VCaP (cell line): ENCODE results near the gene C1QB.

ENCODE experiments used
- H3K27ac ChIP-seq: fragments of 450-650 bp; 2 replicates; pipeline ENCODE4 v1.5.1; 2017
- TF ChIP-seq, protein P1 (sequence below): fragments of 450-650 bp; conservative IDR thresholded peaks from 2 replicates; pipeline ENCODE4 v1.5.1; 2017; ENCODE audit warnings: mild to moderate bottlenecking, moderate library complexity

Gene C1QB

DNA sequence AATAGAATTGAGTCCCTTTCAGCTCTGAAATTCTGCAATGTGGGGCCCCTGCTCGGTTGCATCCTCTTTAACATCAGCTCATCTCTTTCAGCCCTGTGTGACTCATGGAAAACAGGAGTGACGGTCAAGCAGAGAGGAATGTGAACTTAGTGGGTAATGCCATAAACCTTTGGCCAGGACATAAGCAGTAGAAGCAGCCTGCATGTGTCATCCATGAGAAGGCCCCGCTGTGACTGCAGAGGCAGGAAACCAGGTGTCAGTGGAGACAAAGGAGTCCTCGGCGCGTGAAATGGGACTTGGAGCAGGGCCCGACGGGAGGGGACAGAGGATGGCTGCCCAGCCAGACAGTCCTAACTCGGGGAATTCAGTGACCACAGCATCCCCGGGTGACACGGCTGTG lies 36.5 kb downstream of the C1QB start:
- TF ChIP-seq, protein P1, sequence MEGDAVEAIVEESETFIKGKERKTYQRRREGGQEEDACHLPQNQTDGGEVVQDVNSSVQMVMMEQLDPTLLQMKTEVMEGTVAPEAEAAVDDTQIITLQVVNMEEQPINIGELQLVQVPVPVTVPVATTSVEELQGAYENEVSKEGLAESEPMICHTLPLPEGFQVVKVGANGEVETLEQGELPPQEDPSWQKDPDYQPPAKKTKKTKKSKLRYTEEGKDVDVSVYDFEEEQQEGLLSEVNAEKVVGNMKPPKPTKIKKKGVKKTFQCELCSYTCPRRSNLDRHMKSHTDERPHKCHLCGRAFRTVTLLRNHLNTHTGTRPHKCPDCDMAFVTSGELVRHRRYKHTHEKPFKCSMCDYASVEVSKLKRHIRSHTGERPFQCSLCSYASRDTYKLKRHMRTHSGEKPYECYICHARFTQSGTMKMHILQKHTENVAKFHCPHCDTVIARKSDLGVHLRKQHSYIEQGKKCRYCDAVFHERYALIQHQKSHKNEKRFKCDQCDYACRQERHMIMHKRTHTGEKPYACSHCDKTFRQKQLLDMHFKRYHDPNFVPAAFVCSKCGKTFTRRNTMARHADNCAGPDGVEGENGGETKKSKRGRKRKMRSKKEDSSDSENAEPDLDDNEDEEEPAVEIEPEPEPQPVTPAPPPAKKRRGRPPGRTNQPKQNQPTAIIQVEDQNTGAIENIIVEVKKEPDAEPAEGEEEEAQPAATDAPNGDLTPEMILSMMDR: no peak
- H3K27ac ChIP-seq: no peak overlapping the region

DNA sequence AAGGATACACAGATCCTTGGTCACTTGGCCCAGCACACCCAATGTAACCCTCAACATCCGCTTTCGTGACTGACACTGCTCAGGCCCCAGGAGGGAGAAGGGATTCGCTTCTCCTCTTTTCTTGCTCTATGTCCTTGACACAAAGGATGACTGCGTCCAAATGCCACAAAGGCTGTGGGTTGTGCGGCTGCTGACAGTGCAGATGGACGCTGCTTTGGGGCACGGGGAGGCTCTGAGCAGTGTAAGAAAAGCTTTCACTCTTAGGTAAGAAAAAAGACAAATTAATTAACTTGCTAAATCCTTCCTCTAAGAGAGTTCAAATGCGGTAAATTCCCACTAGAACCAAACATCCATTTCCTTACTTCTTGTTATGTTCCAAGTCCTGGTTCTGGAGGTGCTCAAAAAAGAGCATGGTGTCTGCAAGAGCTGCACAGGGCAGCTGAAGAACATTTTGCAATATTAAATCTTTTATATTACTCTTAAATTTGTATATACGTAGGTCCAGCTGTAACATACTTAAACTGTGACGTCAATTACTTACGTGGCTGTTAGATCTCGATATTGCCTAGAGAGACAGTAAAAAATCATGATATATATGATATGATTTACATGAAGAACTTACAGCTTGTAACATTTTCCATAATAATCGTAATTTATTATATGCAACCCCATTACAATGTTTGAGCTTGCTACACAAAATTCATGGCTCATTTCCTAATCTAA lies 38.2 kb downstream of the C1QB start:
- TF ChIP-seq, protein P1: no peak
- H3K27ac ChIP-seq: no peak overlapping the region

- no peak overlapping the region for H3K27ac ChIP-seq
- TF ChIP-seq, protein P1: no peak
Measured at GRCh38 chr1:22694172-22694571, 41.1 kb downstream of the C1QB start.

DNA sequence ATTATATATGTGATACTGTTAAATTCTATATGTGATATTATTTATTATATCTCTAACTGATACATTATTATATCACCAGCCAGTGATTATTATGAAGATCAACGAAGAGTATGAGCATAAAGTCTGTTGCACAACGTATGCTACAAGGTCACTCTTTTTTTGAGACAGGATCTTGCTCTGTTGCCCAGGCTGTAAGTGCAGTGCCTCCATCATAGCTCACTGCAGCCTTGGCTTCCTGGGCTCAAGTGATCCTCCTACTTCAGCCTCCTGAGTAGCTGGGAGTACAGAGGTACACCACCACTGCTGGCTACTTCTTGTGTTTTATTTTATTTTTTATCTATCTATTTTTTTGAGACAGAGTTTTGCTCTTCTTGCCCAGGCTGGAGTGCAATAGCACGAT lies 43.6 kb downstream of the C1QB start:
- no peak overlapping the region for H3K27ac ChIP-seq
- TF ChIP-seq, protein P1: no peak

DNA sequence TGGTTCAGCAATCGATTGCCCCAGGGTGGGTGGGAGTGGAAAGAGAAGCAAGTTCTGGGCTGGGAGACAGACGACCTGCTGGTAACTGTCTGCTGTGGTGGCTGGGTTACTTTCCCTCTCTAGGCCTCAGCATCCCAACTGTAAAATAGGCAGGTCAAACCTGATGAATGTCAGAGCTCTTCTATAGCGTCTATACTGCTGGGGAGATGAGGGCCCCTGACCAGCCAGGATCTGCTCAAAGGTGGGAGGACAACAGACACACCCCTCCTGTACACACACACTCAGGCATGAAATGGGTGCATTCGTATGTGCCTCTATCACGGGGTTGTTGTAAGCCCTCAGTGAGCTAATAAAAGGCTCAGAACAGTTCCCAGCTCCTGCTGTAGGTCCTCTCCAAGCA lies 44.9 kb downstream of the C1QB start:
- TF ChIP-seq, protein P1: no peak
- no peak overlapping the region for H3K27ac ChIP-seq

- H3K27ac ChIP-seq: no peak overlapping the region
- TF ChIP-seq, protein P1: no peak
Measured at GRCh38 chr1:22699681-22700520, 46.9 kb downstream of the C1QB start.

- TF ChIP-seq, protein P1: no peak
Measured at GRCh38 chr1:22702296-22703085, 49.5 kb downstream of the C1QB start.

More at GRCh38 chr1:22702296-22703085, 49.5 kb downstream of the C1QB start:
- H3K27ac ChIP-seq: no peak overlapping the region
